HepG2 (cell line): ENCODE results near the gene SLC50A1. TPM values are rescaled to one million over a fixed set of nuclear protein-coding genes. Genes with fewer than 3 reads are reported as not detected.

Experiments used
- CHCHD3 ChIP-seq: sonication (generic); formaldehyde crosslinking; IDR thresholded peaks from 2 replicates; pipeline ENCODE4 v1.8.0; 2022; ENCODE audit warnings: mild to moderate bottlenecking, missing genetic modification reagents, moderate library complexity
- FIP1L1 ChIP-seq: fragments of 200-400 bp; formaldehyde crosslinking; IDR thresholded peaks from 2 replicates; pipeline ENCODE4 v1.6.1; 2018; ENCODE audit warnings: low read depth, mild to moderate bottlenecking, low read length, moderate library complexity, borderline replicate concordance; ENCODE audit not compliant: insufficient read depth
- GATAD2A ChIP-seq: IDR thresholded peaks from 2 replicates; pipeline ENCODE4 v1.6.1; 2016
- GTF3A ChIP-seq: sonication (generic); formaldehyde crosslinking; conservative IDR thresholded peaks from 2 replicates; pipeline ENCODE4 v1.4.0; 2020; ENCODE audit warnings: mild to moderate bottlenecking, missing genetic modification reagents
- HDAC1 ChIP-seq: sonication (generic); formaldehyde crosslinking; IDR thresholded peaks from 2 replicates; pipeline ENCODE4 v1.5.1; 2020; ENCODE audit warnings: mild to moderate bottlenecking, missing genetic modification reagents
- IKZF4 ChIP-seq: sonication (generic); formaldehyde crosslinking; IDR thresholded peaks from 2 replicates; pipeline ENCODE4 v1.5.1; 2020; ENCODE audit warnings: borderline replicate concordance, mild to moderate bottlenecking, low read depth, missing genetic modification reagents; ENCODE audit errors: not compliant biosample characterization
- JUN ChIP-seq: sonication (generic); formaldehyde crosslinking; IDR thresholded peaks from 2 replicates; pipeline ENCODE4 v1.4.0; 2020; ENCODE audit warnings: mild to moderate bottlenecking, missing genetic modification reagents
- MLXIP ChIP-seq: sonication (generic); formaldehyde crosslinking; IDR thresholded peaks from 2 replicates; pipeline ENCODE4 v1.9.0; 2021; ENCODE audit warnings: missing genetic modification reagents, borderline replicate concordance
- NBN ChIP-seq: fragments of 450-650 bp; conservative IDR thresholded peaks from 2 replicates; pipeline ENCODE4 v1.6.1; 2017
- NFIB ChIP-seq: sonication (generic); formaldehyde crosslinking; IDR thresholded peaks from 2 replicates; pipeline ENCODE4 v1.9.0; 2021; ENCODE audit warnings: missing genetic modification reagents, mild to moderate bottlenecking, borderline replicate concordance
- POLR2AphosphoS5 ChIP-seq: IDR thresholded peaks from 2 replicates; pipeline ENCODE4 v1.6.1; 2012; ENCODE audit warnings: low read depth, low read length
- REL ChIP-seq: sonication (generic); formaldehyde crosslinking; conservative IDR thresholded peaks from 2 replicates; pipeline ENCODE4 v1.8.0; 2022; ENCODE audit warnings: mild to moderate bottlenecking, missing genetic modification reagents, moderate library complexity
- RFX5 ChIP-seq: IDR thresholded peaks from 2 replicates; pipeline ENCODE4 v1.6.1; 2011; ENCODE audit warnings: low read depth, low read length, improper control_type of control experiment
- SALL1 ChIP-seq: sonication (generic); formaldehyde crosslinking; IDR thresholded peaks from 2 replicates; pipeline ENCODE4 v1.8.0; 2022; ENCODE audit warnings: mild to moderate bottlenecking, missing genetic modification reagents
- SMAD3 ChIP-seq: sonication (generic); formaldehyde crosslinking; IDR thresholded peaks from 2 replicates; pipeline ENCODE4 v1.4.0; 2020; ENCODE audit warnings: missing genetic modification reagents
- TRAFD1 ChIP-seq: sonication (generic); formaldehyde crosslinking; IDR thresholded peaks from 2 replicates; pipeline ENCODE4 v1.5.1; 2020; ENCODE audit warnings: missing genetic modification reagents, mild to moderate bottlenecking, borderline replicate concordance
- ZC3H4 ChIP-seq: sonication (generic); formaldehyde crosslinking; IDR thresholded peaks from 2 replicates; pipeline ENCODE4 v1.4.0; 2020; ENCODE audit warnings: missing genetic modification reagents, borderline replicate concordance
- ZNF335 ChIP-seq: sonication (generic); formaldehyde crosslinking; IDR thresholded peaks from 2 replicates; pipeline ENCODE4 v1.4.0; 2020; ENCODE audit warnings: missing genetic modification reagents
- ZNF496 ChIP-seq: sonication (generic); formaldehyde crosslinking; IDR thresholded peaks from 2 replicates; pipeline ENCODE4 v1.8.1; 2023; ENCODE audit warnings: mild to moderate bottlenecking, moderate library complexity, missing genetic modification reagents; ENCODE audit not compliant: insufficient replicate concordance
- ZNF549 ChIP-seq: sonication (generic); formaldehyde crosslinking; IDR thresholded peaks from 2 replicates; pipeline ENCODE4 v1.5.0; 2020; ENCODE audit warnings: missing genetic modification reagents
- ZNF574 ChIP-seq: sonication (generic); formaldehyde crosslinking; IDR thresholded peaks from 2 replicates; pipeline ENCODE4 v1.4.0; 2020; ENCODE audit warnings: missing genetic modification reagents
- ZNF576 ChIP-seq: sonication (generic); formaldehyde crosslinking; IDR thresholded peaks from 2 replicates; pipeline ENCODE4 v1.4.0; 2020; ENCODE audit warnings: mild to moderate bottlenecking, missing genetic modification reagents
- ZNF776 ChIP-seq: sonication (generic); formaldehyde crosslinking; IDR thresholded peaks from 2 replicates; pipeline ENCODE4 v1.4.0; 2020; ENCODE audit warnings: mild to moderate bottlenecking, missing genetic modification reagents
- polyA plus RNA-seq, 8 experiments: library from polyadenylated mRNA; depleted of rRNA in 3 of 8; stranded (reverse) in 7 of 8; unstranded in 1 of 8; fragments of >200 nt; fragmentation: Illumina TruSeq in 4 of 8; extraction: Trizol in 4 of 8; gene quantifications; 2 replicates each; pipeline versions ENCODE4 v1.2.1 to v1.2.3, GENCODE V29; 2011 to 2016; ENCODE audit warnings: low read depth in 4 of 8, missing spikeins in 1 of 8, mixed read lengths in 1 of 8; ENCODE audit not compliant: insufficient read depth in 1 of 8
- total RNA-seq, 5 experiments: library from RNA; depleted of rRNA; stranded (reverse); fragments of >200 nt; fragmentation: Illumina TruSeq; extraction: Trizol; gene quantifications; 2 replicates each; pipeline ENCODE4 v1.2.3, GENCODE V29; 2016; ENCODE audit warnings: low read depth in 1 of 5

Gene SLC50A1
- total and polyA plus RNA-seq, 2 of the 13 experiments (the other 11 are each of a cell fraction or from before 2014, with no cell fraction given), result 22.5 to 46.8 TPM

- TF ChIP-seq MLXIP (no peak), GATAD2A (CRISPR knock-in tag) (no peak), ZNF496 (CRISPR knock-in tag) (no peak), ZNF574 (CRISPR knock-in tag) (no peak), NFIB (no peak), ZC3H4 (CRISPR knock-in tag) (peak; percentile 34), FIP1L1 (no peak), RFX5 (no peak), ZNF549 (no peak), TRAFD1 (no peak), POLR2AphosphoS5 (peak; percentile 11; the same call in 1 of the 2 replicates), ZNF576 (no peak), SMAD3 (CRISPR knock-in tag) (no peak; the same call in 1 of the 2 replicates), NBN (no peak), CHCHD3 (CRISPR knock-in tag) (no peak), SALL1 (no peak), ZNF335 (CRISPR knock-in tag) (peak; percentile 49; the same call in 1 of the 2 replicates), GTF3A (no peak), ZNF776 (CRISPR knock-in tag) (no peak), JUN (CRISPR knock-in tag) (no peak), REL (CRISPR knock-in tag) (0 out of 2 replicates have a peak, but pooled peaks have one; percentile 59), IKZF4 (CRISPR knock-in tag) (peak; percentile 62), HDAC1 (peak; percentile 26; the same call in 1 of the 2 replicates)
These were observed 7.5 kb upstream of the SLC50A1 start (continued) for GRCh38 chr1:155127967-155128754.
